ENCODE data around the gene INTS7. TPM values are rescaled to one million over a fixed set of nuclear protein-coding genes. Genes with fewer than 3 reads are reported as not detected.

INTS7 gene
- 24.8 TPM for polyA plus RNA-seq (2012; ENCODE audit: insufficient read depth, insufficient read length, low read depth)

- peak; percentile 84 for TF ChIP-seq CTCF (IDR thresholded peaks at IDR 0.05; ENCODE audit: low read depth, low read length)
- H3K36me3 ChIP-seq, result peaks cover 11% of the 10 kb centered on the region
- DNase-seq, result peak; percentile 99
- no peaks in the 10 kb centered on the region for H3K9me3 ChIP-seq
- peaks cover 12% of the 10 kb centered on the region for H3K4me1 ChIP-seq
- no peaks in the 10 kb centered on the region for H3K27me3 ChIP-seq
- peak within 1 kb of the TSS; percentile 95 for H3K4me3 ChIP-seq (ENCODE audit: low read depth, low read length)
Observed at GRCh38 chr1:212035123-212035834, at the start of gene INTS7, which contains the start of gene DTL. Gene INTS7 (minus strand): TSS chr1:212035557. CDS start chr1:212035437, 120 bp downstream. Gene DTL (plus strand): TSS chr1:212035748. CDS start chr1:212035891, 143 bp downstream.

- no peaks in the 10 kb centered on the region for H3K9me3 ChIP-seq
- DNase-seq, result no peak
- H3K4me1 ChIP-seq, result no peaks in the 10 kb centered on the region
- no peaks in the 10 kb centered on the region for H3K27me3 ChIP-seq
- no peak overlapping the region for H3K4me3 ChIP-seq (ENCODE audit: low read depth, low read length)
- peaks cover 84% of the 10 kb centered on the region for H3K36me3 ChIP-seq
- TF ChIP-seq CTCF (IDR thresholded peaks at IDR 0.05; ENCODE audit: low read depth, low read length), result no peak
Observed at GRCh38 chr1:212082765-212083406, 47.5 kb upstream of the INTS7 start.

- no peaks in the 10 kb centered on the region for H3K4me1 ChIP-seq
- peaks cover 78% of the 10 kb centered on the region for H3K36me3 ChIP-seq
- no peak for DNase-seq
- no peaks in the 10 kb centered on the region for H3K9me3 ChIP-seq
- H3K27me3 ChIP-seq, result no peaks in the 10 kb centered on the region
- no peak for TF ChIP-seq CTCF (IDR thresholded peaks at IDR 0.05; ENCODE audit: low read depth, low read length)
- H3K4me3 ChIP-seq (ENCODE audit: low read depth, low read length), result no peak overlapping the region
Observed at GRCh38 chr1:212078826-212079225, 43.5 kb upstream of the INTS7 start.

- no peak for TF ChIP-seq CTCF (IDR thresholded peaks at IDR 0.05; ENCODE audit: low read depth, low read length)
- DNase-seq, result no peak
Observed at GRCh38 chr1:212077028-212077427, 41.7 kb upstream of the INTS7 start.

GRCh38 chr1:212074856-212075255, 39.5 kb upstream of the INTS7 start:
- TF ChIP-seq CTCF (IDR thresholded peaks at IDR 0.05; ENCODE audit: low read depth, low read length), result no peak
- no peaks in the 10 kb centered on the region for H3K4me1 ChIP-seq
- no peak overlapping the region for H3K4me3 ChIP-seq (ENCODE audit: low read depth, low read length)
- DNase-seq, result no peak
- H3K27me3 ChIP-seq, result no peaks in the 10 kb centered on the region
- H3K9me3 ChIP-seq, result no peaks in the 10 kb centered on the region
- peaks cover 75% of the 10 kb centered on the region for H3K36me3 ChIP-seq

More at GRCh38 chr1:212077028-212077427, 41.7 kb upstream of the INTS7 start:
- H3K4me3 ChIP-seq (ENCODE audit: low read depth, low read length), result no peak overlapping the region
- H3K27me3 ChIP-seq, result no peaks in the 10 kb centered on the region
- no peaks in the 10 kb centered on the region for H3K4me1 ChIP-seq
- H3K36me3 ChIP-seq, result peaks cover 74% of the 10 kb centered on the region
- no peaks in the 10 kb centered on the region for H3K9me3 ChIP-seq

- TF ChIP-seq CTCF (IDR thresholded peaks at IDR 0.05; ENCODE audit: low read depth, low read length), result no peak
- no peak for DNase-seq
- H3K27me3 ChIP-seq, result no peaks in the 10 kb centered on the region
- no peaks in the 10 kb centered on the region for H3K4me1 ChIP-seq
- peaks cover 73% of the 10 kb centered on the region for H3K36me3 ChIP-seq
- H3K4me3 ChIP-seq (ENCODE audit: low read depth, low read length), result no peak overlapping the region
- H3K9me3 ChIP-seq, result no peaks in the 10 kb centered on the region
Observed at GRCh38 chr1:212074313-212074712, 39.0 kb upstream of the INTS7 start.

Data from BE2C (cell line).